Measurements from ENCODE around the gene AKAP13.
"Not testable (repeated sequence)": the region's sequence is repeated elsewhere in the genome, so short reads cannot be mapped to it uniquely, and the experiment has no call there.

The AKAP13 gene

DNA sequence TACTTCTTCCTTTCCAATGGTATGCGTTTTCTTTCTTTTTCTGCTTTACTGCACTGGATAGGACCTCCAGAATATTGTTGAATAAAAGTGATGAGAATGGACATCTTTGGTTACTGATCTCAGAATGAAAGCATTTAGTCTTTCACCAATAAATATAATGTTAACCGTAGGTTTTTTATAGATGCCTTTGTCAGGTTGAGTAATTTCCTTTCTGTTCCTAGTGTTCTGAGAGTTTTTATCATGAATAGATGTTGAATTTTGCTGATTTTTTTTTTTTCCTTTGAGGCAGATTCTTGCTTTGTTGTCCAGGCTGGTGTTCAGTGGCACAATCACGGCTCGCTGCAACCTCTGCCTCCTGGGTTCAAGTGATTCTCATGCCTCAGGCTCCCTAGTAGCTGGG, 255.9 kb downstream of the AKAP13 start:
- no peak for DNase-seq

DNA sequence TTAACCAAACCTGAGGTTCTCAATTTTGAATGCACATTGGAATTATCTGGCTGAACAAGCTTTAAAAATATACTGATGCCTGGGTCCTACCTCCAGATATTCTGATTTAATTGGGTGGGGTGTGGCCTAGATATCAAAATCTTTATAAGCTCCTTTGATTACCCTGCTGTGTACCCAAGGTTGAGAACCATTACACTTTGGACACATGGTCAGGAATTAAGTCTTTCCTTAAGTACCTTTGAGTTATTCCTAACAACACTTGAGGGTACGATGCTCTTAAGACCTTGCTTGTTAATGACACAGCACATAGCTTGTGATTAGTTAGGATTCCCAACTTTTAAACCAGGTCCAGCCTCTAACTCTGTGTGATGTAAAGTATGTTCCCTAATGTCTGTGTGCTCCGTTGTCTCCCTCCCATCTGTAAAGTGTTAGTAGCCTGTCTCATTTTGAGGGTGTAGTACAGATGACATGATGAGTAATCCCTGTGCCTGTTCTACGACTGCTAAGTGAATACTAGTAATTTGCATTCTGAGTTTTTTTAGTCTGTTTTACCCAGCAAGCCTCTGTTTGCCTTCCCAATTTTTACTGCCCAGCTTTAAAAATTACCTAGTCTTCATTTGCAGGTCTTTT, 259.5 kb downstream of the AKAP13 start:
- DNase-seq = no peak

GRCh38 chr15:85642065-85642692, 261.8 kb downstream of the AKAP13 start:
- no peak for DNase-seq

GRCh38 chr15:85642693-85643066, 262.3 kb downstream of the AKAP13 start:
- no peak for DNase-seq

GRCh38 chr15:85646538-85647091, 266.2 kb downstream of the AKAP13 start:
- no peak for DNase-seq

GRCh38 chr15:85649372-85649771, 269.0 kb downstream of the AKAP13 start:
- no peak for DNase-seq

DNA sequence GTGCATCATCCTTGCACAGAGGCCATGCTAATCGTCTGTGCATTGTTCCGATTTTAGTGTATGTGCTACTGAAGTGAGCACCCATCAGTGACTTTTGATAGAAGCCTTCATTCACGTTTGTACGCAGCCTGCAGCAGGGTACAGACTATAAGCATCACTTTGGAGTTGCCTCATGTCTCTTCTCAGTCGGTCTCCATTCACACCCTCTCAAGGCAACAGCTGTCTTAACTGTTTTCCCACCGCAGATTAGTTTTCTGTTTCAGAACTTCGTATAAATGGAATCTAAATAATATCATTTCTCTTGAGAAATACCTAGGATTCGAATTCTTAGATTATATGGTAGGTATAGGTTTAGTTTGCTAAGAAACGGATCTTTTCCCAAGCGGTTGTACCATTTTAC, 271.1 kb downstream of the AKAP13 start:
- DNase-seq = no peak

DNA sequence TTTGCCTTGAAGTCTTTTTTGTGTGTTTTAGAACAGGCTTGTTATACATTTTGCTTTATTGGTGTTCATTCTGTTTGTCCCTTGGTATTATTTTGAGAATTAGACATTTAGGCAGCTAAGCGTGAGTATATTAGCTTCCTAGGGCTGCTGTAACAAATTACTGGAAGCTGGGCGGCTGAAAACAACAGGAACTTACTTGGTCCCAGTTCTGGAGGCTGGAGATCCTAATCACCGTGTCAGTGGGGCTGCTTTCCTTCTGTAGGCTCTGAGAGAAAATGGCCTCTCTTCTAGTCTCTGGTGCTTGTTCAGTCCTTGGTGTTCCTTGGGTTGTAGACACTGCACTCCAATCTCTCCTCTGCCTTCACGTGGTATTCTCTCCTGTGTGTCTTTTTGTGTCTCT, 272.1 kb downstream of the AKAP13 start:
- DNase-seq = no peak

GRCh38 chr15:85657132-85657531, 276.7 kb downstream of the AKAP13 start:
- no peak for DNase-seq

GRCh38 chr15:85658816-85659215, 278.4 kb downstream of the AKAP13 start:
- DNase-seq = no peak

DNA sequence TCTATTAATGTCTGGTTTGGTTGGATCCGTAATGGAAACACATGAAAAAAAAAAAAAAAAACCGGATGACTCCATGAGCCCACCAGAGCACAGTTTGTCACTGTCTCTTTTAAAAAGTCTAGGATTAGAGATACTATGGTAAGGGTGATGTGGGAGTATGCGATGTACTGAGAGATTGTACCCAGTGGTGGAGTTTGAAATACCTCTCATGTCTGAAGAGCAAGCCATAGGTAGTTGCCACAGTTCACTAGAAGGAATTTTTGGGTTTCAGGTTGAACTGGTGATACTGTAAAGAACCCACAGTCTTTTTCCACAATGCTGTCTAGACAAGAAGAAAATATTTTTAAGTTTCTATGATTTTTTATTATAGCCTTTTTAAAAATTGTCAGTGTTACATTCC, 281.5 kb downstream of the AKAP13 start:
- no peak for DNase-seq

- DNase-seq = not testable (repeated sequence)
Observed at GRCh38 chr15:85665677-85666076, 285.3 kb downstream of the AKAP13 start.

DNA sequence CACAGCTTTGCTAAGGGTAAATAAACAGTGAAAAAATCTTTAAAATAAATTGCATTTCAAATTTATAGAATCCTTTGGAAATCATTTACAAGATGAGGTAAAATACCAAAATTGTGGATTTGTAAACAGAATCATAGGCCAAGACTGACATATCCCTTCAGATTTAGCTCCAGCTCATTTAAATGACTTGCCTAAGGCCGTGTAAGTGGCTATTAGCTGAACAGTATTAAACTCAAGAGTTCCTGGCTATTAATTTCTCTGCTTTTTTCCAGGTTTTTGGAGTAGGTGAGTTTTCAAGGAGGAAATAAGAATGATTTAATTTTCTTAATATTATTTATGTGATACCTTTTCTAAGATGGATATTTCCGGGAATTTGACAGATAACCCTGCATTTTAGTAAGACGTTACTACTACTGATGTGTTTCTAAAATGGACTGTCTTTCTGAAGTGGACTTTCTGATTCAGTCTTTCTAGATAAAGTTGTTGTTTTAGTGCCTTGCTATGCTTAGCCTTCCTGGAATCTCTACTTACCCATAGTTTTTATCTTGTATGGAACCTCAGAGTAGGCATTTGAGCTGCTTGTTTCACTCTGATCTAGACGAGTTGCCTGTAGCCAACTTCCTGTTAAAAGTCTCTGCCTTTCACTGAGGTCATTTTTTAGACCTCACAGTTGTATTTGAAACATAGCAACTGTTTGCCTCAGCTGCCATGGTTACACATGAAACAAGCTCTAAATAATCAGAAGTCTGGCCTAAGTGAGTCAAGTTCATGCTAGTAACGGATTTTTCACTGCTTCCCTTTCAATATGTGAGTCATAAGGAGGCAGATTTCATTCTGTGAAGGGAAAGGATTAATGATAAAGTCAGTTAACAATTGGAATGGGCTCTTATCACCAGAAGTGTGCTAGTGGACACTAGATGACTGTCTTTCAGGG, 287.4 kb downstream of the AKAP13 start:
- DNase-seq = no peak

GRCh38 chr15:85671156-85671555, 290.8 kb downstream of the AKAP13 start:
- DNase-seq = no peak

DNA sequence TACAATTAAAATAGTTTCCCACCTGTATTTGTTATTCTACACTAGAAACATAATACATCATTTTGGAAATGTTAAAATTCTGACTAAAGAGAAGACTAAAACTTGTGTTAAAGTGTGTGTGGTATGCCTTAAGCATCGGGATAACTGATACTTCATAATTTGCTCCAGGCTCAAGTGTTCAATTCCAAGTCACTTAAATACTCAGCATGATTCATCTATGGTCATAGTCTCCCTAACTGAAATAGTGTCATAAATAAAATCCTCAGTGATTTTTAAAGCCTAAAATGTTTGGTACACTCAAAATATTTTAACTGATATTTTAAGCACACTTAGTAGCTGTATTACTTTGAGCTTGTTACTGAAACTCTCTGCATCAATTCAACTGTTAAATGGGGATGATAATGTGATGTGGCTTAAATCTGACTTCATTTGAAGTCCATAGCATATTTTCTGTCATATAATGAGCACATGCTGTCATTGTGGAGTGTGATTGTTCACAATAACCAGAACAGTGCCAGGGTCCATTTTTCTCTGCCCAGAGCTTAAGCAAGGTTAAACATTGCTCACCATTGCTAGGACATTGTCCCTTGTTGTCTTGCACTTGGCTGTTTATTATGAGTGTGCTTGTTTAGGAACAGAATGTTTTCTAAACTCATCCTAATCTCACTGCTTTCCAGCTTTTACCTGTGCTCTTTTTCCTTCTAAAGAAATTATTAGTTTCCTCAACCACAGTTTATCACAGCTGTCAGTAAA, 292.1 kb downstream of the AKAP13 start:
- no peak for DNase-seq

DNA sequence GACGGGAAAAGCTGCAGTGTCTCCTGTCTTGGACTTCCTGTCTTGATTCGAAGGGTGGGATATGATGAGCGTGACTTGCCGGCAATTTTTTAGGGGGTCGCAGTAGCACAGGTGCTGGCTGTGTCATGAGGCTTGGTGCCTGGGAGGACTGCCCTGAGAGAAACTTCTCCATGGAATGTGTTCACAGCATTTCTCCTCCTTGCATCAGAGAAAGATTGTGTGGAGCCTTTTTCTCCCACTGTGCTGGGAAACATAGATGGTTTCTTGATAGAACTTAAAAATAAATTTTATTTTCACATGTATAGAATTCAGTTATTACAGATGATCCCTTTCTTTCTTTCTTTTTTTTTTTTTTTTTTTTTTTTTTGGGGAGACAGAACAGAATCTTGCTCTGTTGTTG, 292.9 kb downstream of the AKAP13 start:
- DNase-seq = no peak

DNA sequence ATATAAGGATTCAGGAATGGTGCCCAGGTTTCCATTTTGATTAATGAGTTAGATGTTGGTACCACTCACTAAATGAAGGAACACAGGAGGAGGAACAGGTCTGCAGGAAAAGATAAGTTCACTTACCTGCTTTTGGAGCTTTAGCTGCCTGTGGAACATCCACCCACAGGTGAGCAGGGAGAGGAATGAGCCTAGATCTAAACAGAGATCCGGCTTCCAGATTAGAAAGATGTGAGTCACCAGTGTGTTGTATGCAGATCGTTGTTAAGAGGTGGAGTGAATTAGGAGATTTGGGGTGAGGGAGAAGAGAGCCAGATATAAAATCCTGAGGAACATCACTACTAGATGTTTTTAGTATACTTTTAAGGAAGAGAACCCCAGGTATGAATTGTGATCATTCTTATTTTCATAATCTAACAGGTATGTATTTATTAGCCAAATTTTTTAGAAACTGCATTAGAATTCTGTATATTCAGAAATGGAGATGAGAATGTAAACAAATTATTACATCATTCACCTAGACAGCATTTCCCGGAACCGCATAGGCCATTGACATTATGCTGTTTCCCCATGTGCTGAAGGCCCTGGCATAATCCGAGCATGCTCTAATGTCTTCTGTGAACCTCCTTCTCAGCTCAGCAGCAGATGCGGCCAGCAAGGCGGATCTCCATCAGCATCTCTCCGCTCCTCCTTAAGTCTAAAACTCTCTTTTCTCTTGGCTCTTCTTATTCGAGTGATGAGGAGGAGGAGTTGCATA, 296.1 kb downstream of the AKAP13 start:
- no peak for DNase-seq

GRCh38 chr15:85679231-85679630, 298.8 kb downstream of the AKAP13 start:
- DNase-seq = no peak

GRCh38 chr15:85681386-85681785, 301.0 kb downstream of the AKAP13 start:
- DNase-seq = no peak

DNA sequence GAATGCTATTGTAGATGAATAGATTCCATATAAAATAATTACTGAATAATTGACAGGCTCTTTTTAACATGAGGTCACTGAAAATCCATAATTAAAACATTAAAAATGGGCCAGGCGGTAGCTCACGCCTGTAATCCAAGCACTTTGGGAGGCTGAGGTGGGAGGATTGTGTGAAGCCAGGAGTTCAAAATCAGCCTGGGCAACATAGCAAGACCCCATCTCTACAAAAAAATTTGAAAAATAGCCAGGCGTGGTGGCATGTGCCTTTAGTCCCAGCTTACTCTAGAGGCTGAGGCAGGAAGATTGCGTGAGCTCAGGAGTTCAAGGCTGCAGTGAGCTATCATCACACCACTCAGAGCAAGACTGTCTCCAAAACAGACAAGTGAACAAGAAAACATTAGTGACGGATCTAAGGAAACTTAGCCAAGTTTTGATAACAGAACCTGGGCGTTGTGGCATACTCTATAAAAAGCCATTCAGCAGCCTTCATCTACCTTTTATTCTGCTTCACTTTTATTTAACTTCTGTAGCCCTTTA, 303.8 kb downstream of the AKAP13 start:
- DNase-seq = no peak

- no peak for DNase-seq
Observed at GRCh38 chr15:85685356-85685755, 305.0 kb downstream of the AKAP13 start.

GRCh38 chr15:85687329-85687728, 306.9 kb downstream of the AKAP13 start:
- no peak for DNase-seq

All from activated naive CD4-positive, alpha-beta T cell (primary cell).